ENCODE measurements around the gene SNRNP40.

SNRNP40 gene

DNA sequence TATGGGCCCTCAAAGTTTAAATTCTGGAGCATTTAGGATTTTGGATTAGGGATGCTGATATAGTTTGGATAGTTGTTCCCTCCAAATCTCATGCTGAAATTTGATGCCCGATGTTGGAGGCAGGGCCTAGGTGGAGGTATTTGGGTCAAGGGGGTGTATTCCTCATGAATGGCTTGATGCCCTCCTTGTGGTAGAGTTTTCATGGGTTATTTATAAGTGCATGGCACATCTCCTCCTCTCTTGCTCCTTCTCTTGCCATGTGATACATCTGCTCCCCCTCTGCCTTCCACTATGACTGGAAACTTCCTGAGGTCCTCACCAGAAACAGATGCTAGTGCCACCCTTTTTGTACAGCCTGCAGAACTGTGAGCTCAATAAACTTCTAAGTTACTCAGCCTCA, 39.4 kb downstream of the SNRNP40 start:
- H3K36me3 Mint-ChIP-seq, result peaks cover 18% of the 10 kb centered on the region
- H3K9me3 Mint-ChIP-seq, result no peaks in the 10 kb centered on the region
- H3K4me3 Mint-ChIP-seq, result no peak overlapping the region
- no peaks in the 10 kb centered on the region for H3K4me1 Mint-ChIP-seq
- no peak overlapping the region for H3K27ac Mint-ChIP-seq
- no peaks in the 10 kb centered on the region for H3K27me3 Mint-ChIP-seq

DNA sequence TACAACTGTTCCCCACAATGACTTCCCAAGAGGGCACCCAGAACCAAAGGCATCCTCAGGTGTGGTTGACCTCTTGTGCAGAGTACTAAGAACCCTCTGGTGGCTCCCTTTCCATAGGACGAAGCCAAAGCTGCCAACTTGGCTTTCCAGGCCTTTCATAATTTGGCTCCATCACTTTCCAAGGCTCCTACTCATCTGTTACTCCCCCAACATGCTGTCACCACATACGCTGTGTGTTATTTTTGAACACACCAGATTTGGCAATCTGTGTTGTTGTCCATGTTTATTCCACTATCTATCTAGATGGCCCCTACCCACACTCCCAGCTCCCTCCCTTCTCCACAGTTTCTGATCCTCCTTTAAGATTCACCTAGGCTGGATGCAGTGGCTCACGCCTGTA, 46.7 kb downstream of the SNRNP40 start:
- Mint-ChIP-seq H3K36me3 (peaks cover 1% of the 10 kb centered on the region), H3K4me1 (no peaks in the 10 kb centered on the region), H3K9me3 (no peaks in the 10 kb centered on the region), H3K27ac (no peak overlapping the region), H3K4me3 (no peak overlapping the region), H3K27me3 (no peaks in the 10 kb centered on the region)

DNA sequence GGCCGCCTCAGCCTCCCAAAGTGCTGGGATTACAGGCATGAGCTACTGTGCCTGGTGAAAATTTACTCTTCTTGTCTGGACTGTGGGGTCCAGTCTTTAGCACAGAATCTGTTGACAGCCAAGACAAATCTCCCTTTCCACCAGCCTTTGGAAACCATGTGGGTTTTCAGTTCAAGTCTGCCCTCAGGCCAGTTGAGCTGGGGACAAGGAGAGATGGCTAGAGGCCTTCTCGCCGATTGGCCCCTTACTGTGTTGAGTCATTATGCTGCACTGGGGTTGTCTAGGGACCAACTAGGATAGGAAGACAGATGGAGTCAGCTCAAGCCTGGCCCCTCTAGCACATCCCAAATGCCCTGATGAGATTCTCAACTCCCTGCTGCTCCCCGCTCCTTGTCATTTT, 48.3 kb downstream of the SNRNP40 start:
- Mint-ChIP-seq H3K36me3 (no peaks in the 10 kb centered on the region), H3K9me3 (no peaks in the 10 kb centered on the region), H3K4me1 (no peaks in the 10 kb centered on the region), H3K27me3 (no peaks in the 10 kb centered on the region), H3K4me3 (no peak overlapping the region), H3K27ac (no peak overlapping the region)

DNA sequence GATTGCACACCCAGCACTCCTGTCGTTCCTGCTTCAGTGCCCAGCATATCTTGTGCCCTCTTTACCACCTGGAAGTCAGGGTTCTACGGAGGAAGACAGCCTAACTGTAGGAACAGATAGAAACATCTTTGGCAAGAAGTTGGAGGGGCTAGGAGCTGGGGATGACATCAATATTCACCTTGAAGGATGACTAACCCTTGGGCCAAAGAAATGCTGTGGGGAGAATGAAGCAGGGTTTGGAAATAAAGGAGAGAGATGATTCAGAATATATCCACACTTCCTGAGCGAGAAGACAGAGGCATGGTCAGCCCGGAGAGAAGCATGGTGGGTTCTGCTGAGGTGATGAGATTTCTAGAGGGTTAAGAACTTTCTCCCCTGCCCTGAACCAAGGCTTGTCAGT, 52.3 kb downstream of the SNRNP40 start:
- peaks cover 8% of the 10 kb centered on the region for H3K27me3 Mint-ChIP-seq
- H3K4me3 Mint-ChIP-seq, result no peak overlapping the region
- no peaks in the 10 kb centered on the region for H3K9me3 Mint-ChIP-seq
- H3K4me1 Mint-ChIP-seq, result peaks cover 10% of the 10 kb centered on the region
- H3K36me3 Mint-ChIP-seq, result no peaks in the 10 kb centered on the region
- no peak overlapping the region for H3K27ac Mint-ChIP-seq

DNA sequence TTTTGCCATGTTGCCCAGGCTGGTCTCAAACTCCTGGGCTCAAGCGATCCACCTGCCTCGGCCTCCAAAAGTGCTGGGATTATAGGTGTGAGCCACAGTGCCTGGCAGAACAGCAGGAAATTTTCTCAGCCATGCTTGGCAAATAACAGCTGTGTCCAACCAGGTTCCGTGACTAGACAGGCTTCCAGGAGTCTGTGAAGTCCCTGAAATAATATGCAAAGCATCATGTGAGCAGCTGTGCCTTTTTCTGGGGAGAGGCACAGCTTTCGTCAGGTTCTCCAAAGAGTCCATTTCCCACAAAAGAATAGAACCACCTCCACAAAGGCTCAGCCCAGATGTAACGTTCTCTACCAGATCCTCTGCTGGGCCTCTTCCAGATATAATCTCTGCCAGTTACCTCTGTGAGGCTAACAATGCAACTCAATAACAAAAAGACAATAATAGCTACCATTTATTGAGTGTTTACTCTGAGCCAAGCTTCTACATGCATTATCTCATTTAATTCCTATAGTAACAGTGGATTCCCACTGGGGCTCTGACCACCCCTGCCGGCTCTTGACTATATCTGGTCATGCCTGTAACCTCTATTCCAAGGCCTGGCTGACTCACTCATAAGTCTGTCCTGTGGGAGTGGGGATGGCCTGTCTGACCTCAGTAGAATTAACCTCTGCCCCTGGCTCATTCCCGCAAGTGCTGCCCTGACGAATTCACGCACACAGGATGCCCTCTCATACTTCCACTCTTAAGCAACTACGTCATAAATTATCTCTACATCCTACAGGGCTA, 52.9 kb downstream of the SNRNP40 start:
- no peak overlapping the region for H3K4me3 Mint-ChIP-seq
- H3K36me3 Mint-ChIP-seq, result no peaks in the 10 kb centered on the region
- H3K27ac Mint-ChIP-seq, result no peak overlapping the region
- peaks cover 15% of the 10 kb centered on the region for H3K4me1 Mint-ChIP-seq
- H3K9me3 Mint-ChIP-seq, result no peaks in the 10 kb centered on the region
- H3K27me3 Mint-ChIP-seq, result peaks cover 13% of the 10 kb centered on the region

DNA sequence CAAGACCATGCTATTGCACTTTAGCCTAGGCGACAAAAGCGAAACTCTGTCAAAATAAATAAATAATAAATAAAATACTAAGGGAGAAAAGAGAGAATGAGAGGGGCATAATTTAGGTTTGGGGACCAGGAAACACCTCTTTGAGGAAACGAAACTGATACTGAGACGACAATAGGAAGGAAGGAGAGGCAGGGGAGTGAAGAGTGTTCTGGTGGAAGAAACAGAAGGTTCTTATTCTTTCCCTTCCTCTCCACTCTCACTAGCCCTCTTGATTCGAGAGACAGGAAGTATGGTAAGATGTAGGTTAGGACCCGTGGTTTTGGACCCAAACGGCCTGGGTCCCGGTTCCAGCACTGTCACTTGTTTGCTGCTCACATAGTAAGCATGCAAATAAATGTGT, 55.3 kb downstream of the SNRNP40 start:
- H3K27ac Mint-ChIP-seq, result no peak overlapping the region
- no peak overlapping the region for H3K4me3 Mint-ChIP-seq
- H3K4me1 Mint-ChIP-seq, result peaks cover 17% of the 10 kb centered on the region
- no peaks in the 10 kb centered on the region for H3K9me3 Mint-ChIP-seq
- H3K27me3 Mint-ChIP-seq, result peaks cover 21% of the 10 kb centered on the region
- no peaks in the 10 kb centered on the region for H3K36me3 Mint-ChIP-seq

DNA sequence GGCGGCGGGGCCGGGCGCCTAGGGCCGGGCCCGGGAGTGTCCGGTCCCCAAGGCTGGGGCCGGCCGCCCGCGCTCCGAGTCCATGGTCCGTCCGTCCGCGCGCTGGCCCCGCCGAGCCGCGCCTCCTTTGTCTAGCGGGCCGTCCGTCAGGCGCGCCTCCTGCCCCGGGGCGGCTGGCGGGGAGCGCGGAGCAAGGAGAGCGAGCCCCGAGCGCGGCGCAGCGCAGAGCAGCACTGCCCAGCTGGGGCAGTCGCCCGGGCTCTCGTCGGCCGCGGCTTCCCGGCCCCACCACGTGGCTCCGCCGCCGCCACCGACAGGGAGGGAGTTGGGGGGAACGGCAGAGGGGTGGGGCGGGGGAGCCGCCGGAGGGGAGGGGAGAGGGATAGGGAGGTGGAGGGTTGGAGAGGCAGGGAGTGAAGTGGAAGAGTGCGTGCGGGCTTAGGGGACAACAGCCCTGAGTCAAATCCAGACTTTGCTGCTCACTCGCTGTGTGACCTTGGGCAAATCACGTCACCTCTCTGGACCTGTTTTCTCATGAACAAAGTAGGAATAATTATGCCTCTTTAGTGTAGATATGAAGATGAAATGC, 56.8 kb downstream of the SNRNP40 start, which contains the start of gene NKAIN1:
Gene NKAIN1, minus strand, starts transcription at position 235 of the 589 bp plus-strand sequence. CDS start 340 bp downstream, outside the sequence.
- peak within 1 kb of the TSS; percentile 66 for H3K4me3 Mint-ChIP-seq
- H3K27ac Mint-ChIP-seq, result no peak within 1 kb of the TSS
- H3K27me3 Mint-ChIP-seq, result peaks cover 32% of the 10 kb centered on the region
- no peaks in the 10 kb centered on the region for H3K9me3 Mint-ChIP-seq
- H3K36me3 Mint-ChIP-seq, result no peaks in the 10 kb centered on the region
- peaks cover 17% of the 10 kb centered on the region for H3K4me1 Mint-ChIP-seq

DNA sequence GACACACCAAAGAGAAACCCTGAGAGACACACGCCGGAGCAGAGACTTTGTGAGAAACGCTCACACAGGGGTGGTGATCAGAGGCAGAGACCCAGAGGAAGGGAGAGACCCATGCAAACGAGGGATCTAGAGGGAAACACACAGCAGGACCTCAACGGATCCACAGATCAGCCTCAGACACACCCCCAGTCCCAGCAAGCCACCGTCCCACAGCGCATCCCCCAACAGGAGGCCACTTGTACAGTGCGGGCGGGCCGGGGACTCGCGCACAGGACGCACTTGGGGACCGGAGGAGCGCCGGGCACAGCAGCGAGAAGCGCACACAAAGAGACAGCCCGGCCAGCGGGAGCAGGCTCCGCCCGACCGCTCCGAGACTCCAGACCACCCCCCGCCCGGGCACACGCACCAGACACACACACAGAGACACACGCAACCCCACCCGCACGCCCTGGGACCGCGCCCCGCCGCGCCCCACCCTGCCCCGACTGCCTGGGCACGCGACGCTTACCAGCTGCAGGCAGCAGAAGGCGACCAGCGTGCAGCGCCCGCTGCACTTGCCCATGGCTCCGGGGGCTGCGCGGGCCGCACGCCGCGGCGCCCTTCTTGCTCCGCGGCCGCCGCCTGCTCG, 57.5 kb downstream of the SNRNP40 start:
- H3K27me3 Mint-ChIP-seq, result peaks cover 33% of the 10 kb centered on the region
- H3K9me3 Mint-ChIP-seq, result no peaks in the 10 kb centered on the region
- H3K4me1 Mint-ChIP-seq, result peaks cover 17% of the 10 kb centered on the region
- H3K4me3 Mint-ChIP-seq, result peak overlapping the region; percentile 50
- H3K27ac Mint-ChIP-seq, result no peak overlapping the region
- H3K36me3 Mint-ChIP-seq, result no peaks in the 10 kb centered on the region

DNA sequence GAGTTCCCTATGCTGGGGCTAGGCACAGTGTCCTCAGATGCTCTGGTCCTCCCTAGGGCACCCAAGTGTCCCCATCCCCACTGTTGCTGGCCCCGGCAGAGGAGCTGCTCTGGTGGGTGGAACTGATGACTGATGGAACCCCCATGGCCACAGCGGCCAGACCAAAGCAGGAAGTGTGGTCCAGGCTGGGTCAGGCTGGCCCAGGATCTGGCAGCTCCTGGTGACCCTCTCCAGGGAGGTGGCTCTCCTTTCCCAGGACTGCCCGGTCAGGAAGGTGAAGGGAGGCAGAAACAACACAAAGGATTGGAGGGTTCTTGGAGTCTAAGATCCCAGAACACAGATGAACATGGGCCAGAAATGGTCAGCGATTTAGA, 58.0 kb downstream of the SNRNP40 start:
- Mint-ChIP-seq H3K4me3 (peak overlapping the region; percentile 50), H3K9me3 (no peaks in the 10 kb centered on the region), H3K27me3 (peaks cover 33% of the 10 kb centered on the region), H3K4me1 (peaks cover 17% of the 10 kb centered on the region), H3K27ac (no peak overlapping the region), H3K36me3 (no peaks in the 10 kb centered on the region)

DNA sequence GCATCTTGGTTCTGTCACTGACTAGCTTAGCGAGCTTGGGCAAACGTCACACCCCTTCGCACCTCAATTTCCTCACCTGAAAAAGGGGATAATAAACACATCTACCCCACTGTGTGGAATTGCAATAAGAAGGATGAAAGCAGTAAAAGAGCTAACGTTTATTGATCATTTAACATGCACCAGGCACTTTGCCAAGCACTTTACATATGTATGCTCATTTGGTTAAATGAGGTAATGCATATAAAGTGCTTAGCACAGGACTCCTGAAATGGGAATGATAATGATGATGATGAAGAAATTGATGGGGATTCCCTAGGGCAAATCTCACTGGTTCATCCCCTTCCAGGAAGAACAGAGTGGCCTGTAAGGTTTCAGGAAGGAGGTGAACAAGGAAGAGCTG, 61.7 kb downstream of the SNRNP40 start:
- Mint-ChIP-seq H3K4me1 (peaks cover 7% of the 10 kb centered on the region), H3K4me3 (no peak overlapping the region), H3K36me3 (no peaks in the 10 kb centered on the region), H3K27me3 (peaks cover 25% of the 10 kb centered on the region), H3K27ac (no peak overlapping the region), H3K9me3 (no peaks in the 10 kb centered on the region)

DNA sequence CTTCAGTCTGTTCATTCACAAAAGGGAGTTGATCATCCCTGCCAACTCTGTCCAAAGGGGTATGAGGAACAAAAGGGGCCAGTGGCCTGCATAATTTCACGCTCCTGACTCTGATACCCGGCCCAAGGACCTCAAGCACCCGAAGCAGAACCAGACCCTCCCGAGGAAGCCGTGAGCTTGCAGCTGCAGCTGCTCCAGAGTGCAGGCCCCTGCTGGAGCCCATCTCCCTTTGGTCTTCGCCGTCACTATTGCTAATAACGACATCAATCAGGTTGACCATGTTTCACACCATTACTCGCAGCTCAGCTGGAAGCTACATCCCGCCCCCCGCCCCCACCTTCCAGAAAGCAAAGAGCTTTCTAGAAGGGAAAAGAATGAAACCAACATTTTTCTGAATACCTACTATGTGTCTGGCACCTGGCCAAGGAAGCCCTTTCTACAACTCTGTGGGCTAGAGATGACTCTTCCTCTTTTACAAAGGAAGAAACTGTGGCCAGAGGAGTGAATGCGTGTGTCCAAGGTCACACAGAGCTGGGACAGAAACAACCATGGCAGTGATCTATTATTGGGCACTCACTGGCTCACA, 62.4 kb downstream of the SNRNP40 start:
- Mint-ChIP-seq H3K4me3 (no peak overlapping the region), H3K27ac (no peak overlapping the region), H3K27me3 (peaks cover 25% of the 10 kb centered on the region), H3K4me1 (peaks cover 7% of the 10 kb centered on the region), H3K36me3 (no peaks in the 10 kb centered on the region), H3K9me3 (no peaks in the 10 kb centered on the region)

DNA sequence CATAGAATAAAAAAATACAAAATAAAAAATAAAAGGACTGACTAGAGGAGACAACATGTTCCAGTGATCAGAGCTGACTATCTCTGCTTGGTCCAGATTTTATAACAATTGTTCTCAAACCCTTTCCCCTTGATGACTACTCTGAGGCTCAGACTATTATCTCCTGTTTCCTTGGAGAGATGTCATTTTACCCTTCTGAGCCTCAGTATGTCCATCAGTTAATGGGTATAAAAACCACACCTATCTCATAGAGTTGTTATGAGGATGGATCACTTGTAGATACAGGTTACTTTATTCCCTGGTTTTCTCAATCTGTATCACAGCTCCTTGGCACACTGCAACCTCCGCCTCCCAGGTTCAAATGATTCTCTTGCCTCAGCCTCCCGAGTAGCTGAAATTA, 63.9 kb downstream of the SNRNP40 start:
- no peak overlapping the region for H3K4me3 Mint-ChIP-seq
- H3K4me1 Mint-ChIP-seq, result no peaks in the 10 kb centered on the region
- no peaks in the 10 kb centered on the region for H3K36me3 Mint-ChIP-seq
- no peak overlapping the region for H3K27ac Mint-ChIP-seq
- no peaks in the 10 kb centered on the region for H3K9me3 Mint-ChIP-seq
- peaks cover 13% of the 10 kb centered on the region for H3K27me3 Mint-ChIP-seq

DNA sequence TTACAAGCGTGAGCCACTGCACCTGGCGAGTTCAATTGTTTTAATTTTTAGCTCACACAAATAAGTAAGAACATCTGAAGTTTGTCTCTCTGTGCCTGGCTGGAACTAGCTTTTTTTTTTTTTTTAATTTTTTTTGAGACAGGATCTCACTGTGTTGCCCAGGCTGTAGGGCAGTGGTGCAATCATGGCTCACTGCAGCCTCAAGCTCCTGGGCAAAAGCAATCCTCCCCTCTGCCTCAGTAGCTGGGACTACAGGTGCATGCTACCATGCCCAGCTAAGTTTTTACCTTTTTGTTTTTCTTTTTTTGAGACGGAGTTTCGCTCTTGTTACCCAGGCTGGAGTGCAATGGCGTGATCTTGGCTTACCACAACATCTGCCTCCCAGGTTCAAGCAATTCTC, 64.8 kb downstream of the SNRNP40 start:
- Mint-ChIP-seq H3K4me3 (no peak overlapping the region), H3K36me3 (no peaks in the 10 kb centered on the region), H3K27ac (no peak overlapping the region), H3K4me1 (no peaks in the 10 kb centered on the region), H3K9me3 (no peaks in the 10 kb centered on the region), H3K27me3 (peaks cover 13% of the 10 kb centered on the region)

DNA sequence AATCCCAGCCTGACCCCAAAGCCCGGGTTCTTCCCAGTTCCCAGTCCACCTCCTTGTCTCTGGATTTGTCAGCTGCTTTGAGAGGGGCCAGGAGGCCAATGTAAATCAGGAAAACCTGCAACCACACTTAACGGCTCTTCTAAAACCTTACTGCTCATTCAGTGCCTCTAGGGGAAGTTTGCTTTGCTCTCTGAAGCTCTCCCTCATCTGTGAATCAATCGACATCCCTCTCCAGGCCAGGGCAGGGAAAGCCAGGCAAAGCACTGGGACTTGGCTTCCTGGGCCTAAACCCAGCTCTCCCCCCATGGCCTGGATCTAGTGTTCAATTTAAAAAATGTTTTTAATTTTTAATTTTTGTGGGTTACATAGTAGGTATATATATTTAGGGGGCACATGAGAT, 66.2 kb downstream of the SNRNP40 start:
- no peak overlapping the region for H3K27ac Mint-ChIP-seq
- peaks cover 9% of the 10 kb centered on the region for H3K27me3 Mint-ChIP-seq
- no peak overlapping the region for H3K4me3 Mint-ChIP-seq
- no peaks in the 10 kb centered on the region for H3K4me1 Mint-ChIP-seq
- H3K36me3 Mint-ChIP-seq, result no peaks in the 10 kb centered on the region
- H3K9me3 Mint-ChIP-seq, result no peaks in the 10 kb centered on the region

DNA sequence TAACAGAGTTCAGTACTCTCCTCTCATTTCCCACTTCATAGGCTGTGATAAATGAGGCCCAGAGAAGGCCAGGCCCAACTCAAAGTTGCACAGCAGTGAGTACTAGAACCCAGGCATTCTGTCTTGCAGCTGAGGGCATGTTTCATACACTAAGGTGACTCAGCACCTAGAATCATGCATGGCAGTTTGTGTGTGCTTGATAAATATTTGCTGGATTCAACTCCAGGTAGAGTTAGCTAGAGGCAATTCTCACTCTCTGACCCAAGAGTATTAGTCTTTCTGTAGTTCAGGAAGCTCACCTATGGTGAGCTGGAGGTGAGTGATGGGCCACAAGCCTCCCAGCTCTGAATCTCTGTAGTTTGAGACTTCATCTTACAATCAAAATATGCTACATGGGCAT, 67.6 kb downstream of the SNRNP40 start:
- Mint-ChIP-seq H3K4me1 (no peaks in the 10 kb centered on the region), H3K4me3 (no peak overlapping the region), H3K27ac (no peak overlapping the region), H3K36me3 (no peaks in the 10 kb centered on the region), H3K9me3 (no peaks in the 10 kb centered on the region), H3K27me3 (peaks cover 3% of the 10 kb centered on the region)

Measured in activated naive CD4-positive, alpha-beta T cell treated with anti-CD3 and anti-CD28 coated beads, Interleukin-2, amount 50 U/mL, for 24 hours (primary cell).